B cell (primary cell): Measurements from ENCODE around the gene PCSK2.

Source experiments
- EZH2 ChIP-seq: IDR thresholded peaks from 2 replicates; pipeline ENCODE4 v1.6.1; 2012; ENCODE audit warnings: borderline replicate concordance, low read depth, mild to moderate bottlenecking, moderate library complexity, low read length; ENCODE audit not compliant: insufficient read depth, poor library complexity, severe bottlenecking
- TF ChIP-seq, protein P1 (sequence below): fragments of 200-600 bp; IDR thresholded peaks from one replicate; pipeline ENCODE4 v1.8.0; 2022; ENCODE audit warnings: antibody characterized with exemption, mild to moderate bottlenecking

DNA sequence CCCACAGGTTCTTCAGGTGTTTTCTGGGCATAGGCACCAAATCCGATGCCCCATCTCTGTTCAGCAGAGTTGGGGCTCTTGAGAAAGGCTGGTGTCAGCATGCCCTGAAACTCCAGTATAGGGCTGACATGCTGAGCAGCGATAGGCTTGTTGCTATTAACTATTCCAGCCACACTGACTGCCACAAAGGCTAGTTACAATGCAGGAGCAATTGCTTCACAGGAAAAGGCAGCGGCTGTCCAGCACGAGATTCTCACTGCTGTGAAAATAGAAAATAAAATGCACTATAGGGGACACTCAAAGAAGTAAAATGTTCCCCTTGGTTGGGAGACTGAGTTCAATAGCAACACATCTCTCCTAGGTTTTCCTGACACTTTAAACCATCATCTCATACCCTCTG lies 191.9 kb downstream of the PCSK2 start:
- TF ChIP-seq, protein P1, sequence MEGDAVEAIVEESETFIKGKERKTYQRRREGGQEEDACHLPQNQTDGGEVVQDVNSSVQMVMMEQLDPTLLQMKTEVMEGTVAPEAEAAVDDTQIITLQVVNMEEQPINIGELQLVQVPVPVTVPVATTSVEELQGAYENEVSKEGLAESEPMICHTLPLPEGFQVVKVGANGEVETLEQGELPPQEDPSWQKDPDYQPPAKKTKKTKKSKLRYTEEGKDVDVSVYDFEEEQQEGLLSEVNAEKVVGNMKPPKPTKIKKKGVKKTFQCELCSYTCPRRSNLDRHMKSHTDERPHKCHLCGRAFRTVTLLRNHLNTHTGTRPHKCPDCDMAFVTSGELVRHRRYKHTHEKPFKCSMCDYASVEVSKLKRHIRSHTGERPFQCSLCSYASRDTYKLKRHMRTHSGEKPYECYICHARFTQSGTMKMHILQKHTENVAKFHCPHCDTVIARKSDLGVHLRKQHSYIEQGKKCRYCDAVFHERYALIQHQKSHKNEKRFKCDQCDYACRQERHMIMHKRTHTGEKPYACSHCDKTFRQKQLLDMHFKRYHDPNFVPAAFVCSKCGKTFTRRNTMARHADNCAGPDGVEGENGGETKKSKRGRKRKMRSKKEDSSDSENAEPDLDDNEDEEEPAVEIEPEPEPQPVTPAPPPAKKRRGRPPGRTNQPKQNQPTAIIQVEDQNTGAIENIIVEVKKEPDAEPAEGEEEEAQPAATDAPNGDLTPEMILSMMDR: no peak
- no peak for TF ChIP-seq EZH2
